Heart left ventricle (tissue), 13 donors: ENCODE measurements around the gene PARP1.

Experiments
- CTCF ChIP-seq, 12 donors: fragments of 200-600 bp; sonication (generic) in 4 of 12; IDR thresholded peaks; one replicate each; pipeline versions ENCODE4 v1.5.0 to v1.8.0; 2018 to 2022; ENCODE audit warnings: antibody characterized with exemption in 12 of 12, mild to moderate bottlenecking in 5 of 12
- POLR2A ChIP-seq, 2 donors: fragments of 450-650 bp; IDR thresholded peaks; one replicate each; pipeline ENCODE4 v1.6.1; 2017; ENCODE audit warnings: antibody characterized with exemption in 2 of 2, mild to moderate bottlenecking in 2 of 2, moderate library complexity in 2 of 2
- donor health status: ischemic (EF 13 %, LVEDD 7.1; RV severe dilation, severe dysfunction).
- donor health status: DM: no; HTN: yes; CAD: no.
- donor health status: DM: no; HTN: no; CAD: no.
- donor health status: ischemic (EF 25% LVEDD 6.9; RV normal size, moderate dysfunction).
- donor health status: ischemic (EF 25% LVEDD 5.7; RV mildly dilated, moderate dysfunction).
- donor health status: ischemic (EF 35%, LVEDD 5.7; RV mildly dilated, moderate dysfunction).
- donor health status: nonischemic (EF 11% LVEDD 7.7; RV severe dilation, severe dysfunction).
- donor health status: DM: yes; HTN: yes; CAD: no.
- donor health status: PGD.
- donor health status: ischemic (EF 29% LVEDD 5.4; RV normal size, mild dysfunction).
- donor health status: nonischemic (EF 23%, LVEDD 6.1; RV moderate dilation, normal function).

- TF ChIP-seq CTCF (IDR thresholded peaks at IDR 0.05) (no peak), POLR2A (IDR thresholded peaks at IDR 0.05) (no peak)
Observed at GRCh38 chr1:226402739-226403165, 5.1 kb downstream of the PARP1 start.
